RWPE2 (cell line): Measurements from ENCODE around the gene DCAF6.

ENCODE experiments used
- ATAC-seq: fragments of 200-7000 bp; cut with Tn5 transposase; 3 replicates; pipeline ENCODE4 v1.9.1; 2021; ENCODE audit warnings: low read depth
- DNase-seq: peaks from one replicate; pipeline ENCODE4 v3.0.0-alpha.2; 2020; ENCODE audit warnings: low spot score
- H3K27ac ChIP-seq: fragments of 450-650 bp; 2 replicates; pipeline ENCODE4 v1.5.1; 2017; ENCODE audit warnings: mild to moderate bottlenecking; ENCODE audit not compliant: poor library complexity, severe bottlenecking
- H3K27me3 ChIP-seq: fragments of 250-450 bp; sonication (Bioruptor Pico); 2 replicates; pipeline ENCODE4 v1.5.1; 2021; ENCODE audit warnings: mild to moderate bottlenecking, moderate library complexity; ENCODE audit not compliant: insufficient read depth, poor library complexity, severe bottlenecking
- H3K36me3 ChIP-seq: fragments of 250-450 bp; sonication (Bioruptor Pico); 2 replicates; pipeline ENCODE4 v1.5.1; 2020; ENCODE audit warnings: low read depth, mild to moderate bottlenecking, moderate library complexity
- H3K4me1 ChIP-seq: fragments of 250-450 bp; sonication (Bioruptor Pico); 2 replicates; pipeline ENCODE4 v1.5.1; 2021; ENCODE audit warnings: mild to moderate bottlenecking, moderate library complexity; ENCODE audit not compliant: insufficient read depth, poor library complexity, severe bottlenecking
- H3K4me3 ChIP-seq: fragments of 250-450 bp; sonication (Bioruptor Pico); 2 replicates; pipeline ENCODE4 v1.5.1; 2021; ENCODE audit warnings: mild to moderate bottlenecking, moderate library complexity; ENCODE audit not compliant: severe bottlenecking
- H3K9me3 ChIP-seq: fragments of 250-450 bp; sonication (Bioruptor Pico); 2 replicates; pipeline ENCODE4 v1.5.1; 2021; ENCODE audit warnings: mild to moderate bottlenecking, moderate library complexity; ENCODE audit not compliant: severe bottlenecking
- CTCF ChIP-seq: fragments of 450-650 bp; IDR thresholded peaks from one replicate; pipeline ENCODE4 v1.5.1; 2017; ENCODE audit warnings: mild to moderate bottlenecking, moderate library complexity; ENCODE audit not compliant: poor library complexity, severe bottlenecking

DCAF6 gene

GRCh38 chr1:168092566-168093355 lies 156.3 kb downstream of the DCAF6 start:
- no peak overlapping the region for H3K4me3 ChIP-seq
- H3K9me3 ChIP-seq = no peaks in the 10 kb centered on the region
- no peak overlapping the region for H3K27ac ChIP-seq
- no peaks in the 10 kb centered on the region for H3K27me3 ChIP-seq
- peaks cover 6% of the 10 kb centered on the region for H3K4me1 ChIP-seq
- TF ChIP-seq CTCF = peak; percentile 38
- DNase-seq (no peak), ATAC-seq (no peak; the same call in 2 of the 3 replicates)
- 0 out of 2 replicates have a peak, but pooled peaks cover 3% of the 10 kb centered on the region for H3K36me3 ChIP-seq

- Histone ChIP-seq H3K27me3 (no peaks in the 10 kb centered on the region), H3K4me1 (peaks cover 6% of the 10 kb centered on the region), H3K4me3 (no peak overlapping the region), H3K27ac (no peak overlapping the region), H3K9me3 (no peaks in the 10 kb centered on the region), H3K36me3 (0 out of 2 replicates have a peak, but pooled peaks cover 3% of the 10 kb centered on the region)
- DNase-seq (no peak), ATAC-seq (no peak)
- no peak for TF ChIP-seq CTCF
Observed at GRCh38 chr1:168093616-168094015, 157.1 kb downstream of the DCAF6 start.

DNA sequence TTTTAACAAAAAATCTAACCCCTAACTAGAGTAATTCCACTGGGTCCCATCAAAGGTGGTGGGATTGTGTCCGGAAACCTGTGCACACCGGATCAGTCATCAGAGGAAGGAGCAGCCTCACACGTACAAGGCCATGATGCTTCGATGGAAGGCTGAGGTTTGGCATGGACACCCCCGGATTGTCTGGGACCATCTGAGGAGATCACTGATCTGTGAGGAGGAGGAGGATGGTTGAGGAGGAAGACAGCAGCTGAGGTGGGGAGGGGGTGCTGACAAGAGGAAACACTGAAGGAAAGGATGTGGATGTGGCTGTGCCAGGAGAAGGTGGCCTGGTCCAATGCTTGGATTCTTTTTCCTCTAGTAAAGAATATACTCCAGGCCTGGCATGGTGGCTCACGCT lies 159.0 kb downstream of the DCAF6 start:
- H3K9me3 ChIP-seq = no peaks in the 10 kb centered on the region
- no peak for DNase-seq
- H3K36me3 ChIP-seq = 0 out of 2 replicates have a peak, but pooled peaks cover 3% of the 10 kb centered on the region

GRCh38 chr1:168096296-168097165 lies 160.0 kb downstream of the DCAF6 start:
- Histone ChIP-seq H3K36me3 (0 out of 2 replicates have a peak, but pooled peaks cover 3% of the 10 kb centered on the region), H3K9me3 (no peaks in the 10 kb centered on the region), H3K27ac (no peak overlapping the region), H3K27me3 (no peaks in the 10 kb centered on the region), H3K4me3 (no peak overlapping the region), H3K4me1 (no peaks in the 10 kb centered on the region)
- no peak for TF ChIP-seq CTCF
- DNase-seq (no peak), ATAC-seq (no peak)

More for the DNA sequence above, 159.0 kb downstream of the DCAF6 start:
- Histone ChIP-seq H3K27ac (no peak overlapping the region), H3K4me1 (no peaks in the 10 kb centered on the region), H3K4me3 (no peak overlapping the region), H3K27me3 (no peaks in the 10 kb centered on the region)
- ATAC-seq = no peak
- no peak for TF ChIP-seq CTCF
